Keratinocyte (primary cell): ENCODE data around the gene FAM184B. TPM values are rescaled to one million over a fixed set of nuclear protein-coding genes. Genes with fewer than 3 reads are reported as not detected.

Experiments used
- DNase-seq: peaks from one replicate; pipeline ENCODE4 v3.0.0-alpha.2; 2011; ENCODE audit warnings: low read depth, missing footprints, low spot score
- FAIRE-seq: peaks from 2 replicates; lab custom pipeline; 2011; peaks lifted over from hg19 to GRCh38; lab: Jason Lieb, UNC
- H2AFZ ChIP-seq: 2 replicates; pipeline ENCODE4 v1.6.0; 2012; ENCODE audit warnings: low read length, control low read depth, inconsistent platforms; ENCODE audit not compliant: control insufficient read depth
- H3K27ac ChIP-seq: 2 replicates; pipeline ENCODE4 v1.5.1; 2011; ENCODE audit warnings: low read length; ENCODE audit not compliant: control insufficient read depth, insufficient read depth
- H3K27me3 ChIP-seq: 3 replicates; pipeline ENCODE4 v1.6.0; 2011; ENCODE audit warnings: low read length; ENCODE audit not compliant: control insufficient read depth, insufficient read depth; ENCODE audit errors: extremely low read depth
- H3K36me3 ChIP-seq, 2 experiments: 2 replicates in 1 of 2; 3 replicates in 1 of 2; pipeline ENCODE4 v1.5.1; 2011; ENCODE audit warnings: low read length in 2 of 2, mild to moderate bottlenecking in 1 of 2; ENCODE audit not compliant: control insufficient read depth in 2 of 2, insufficient read depth in 2 of 2; ENCODE audit errors: extremely low read depth in 1 of 2
- H3K4me1 ChIP-seq: 3 replicates; pipeline ENCODE4 v1.5.1; 2011; ENCODE audit warnings: low read length; ENCODE audit not compliant: control insufficient read depth, insufficient read depth; ENCODE audit errors: extremely low read depth
- H3K4me2 ChIP-seq: 3 replicates; pipeline ENCODE4 v1.6.0; 2011; ENCODE audit warnings: low read depth, low read length; ENCODE audit not compliant: control insufficient read depth, insufficient read depth; ENCODE audit errors: extremely low read depth
- H3K4me3 ChIP-seq, 3 experiments: fragments of 200-600 bp in 1 of 3; sonication (generic) in 1 of 3; 2 replicates in 2 of 3; 3 replicates in 1 of 3; pipeline ENCODE4 v1.5.1; 2011 to 2016; ENCODE audit warnings: low read length in 3 of 3, mild to moderate bottlenecking in 3 of 3, control low read depth in 2 of 3, inconsistent platforms in 1 of 3, low read depth in 1 of 3, mixed read lengths in 1 of 3, mixed run types in 1 of 3, moderate library complexity in 1 of 3; ENCODE audit not compliant: control insufficient read depth in 2 of 3, insufficient read depth in 2 of 3; ENCODE audit errors: extremely low read depth in 1 of 3
- H3K79me2 ChIP-seq: 2 replicates; pipeline ENCODE4 v1.6.0; 2012; ENCODE audit warnings: low read length; ENCODE audit not compliant: control insufficient read depth, insufficient read depth
- H3K9ac ChIP-seq: 3 replicates; pipeline ENCODE4 v1.6.0; 2011; ENCODE audit warnings: low read length; ENCODE audit not compliant: control insufficient read depth, insufficient read depth; ENCODE audit errors: extremely low read depth
- H3K9me1 ChIP-seq: 3 replicates; pipeline ENCODE4 v1.6.0; 2011; ENCODE audit warnings: low read length; ENCODE audit not compliant: control insufficient read depth, insufficient read depth; ENCODE audit errors: extremely low read depth
- H3K9me3 ChIP-seq: 2 replicates; pipeline ENCODE4 v1.5.1; 2012; ENCODE audit warnings: low read depth, low read length; ENCODE audit not compliant: control insufficient read depth
- H4K20me1 ChIP-seq: 3 replicates; pipeline ENCODE4 v1.6.0; 2011; ENCODE audit warnings: low read length; ENCODE audit not compliant: control insufficient read depth, insufficient read depth; ENCODE audit errors: extremely low read depth
- CTCF ChIP-seq, 3 experiments: IDR thresholded peaks in 1 of 3; conservative IDR thresholded peaks in 1 of 3; optimal IDR thresholded peaks in 1 of 3; 2 replicates in 2 of 3; 3 replicates in 1 of 3; pipeline versions ENCODE3 to v1.5.1; 2011; ENCODE audit warnings: low read length in 3 of 3, mild to moderate bottlenecking in 3 of 3, moderate library complexity in 2 of 3, control low read depth in 1 of 3, inconsistent platforms in 1 of 3; ENCODE audit not compliant: insufficient read depth in 2 of 3; ENCODE audit errors: extremely low read depth in 1 of 3
- EZH2 ChIP-seq: IDR thresholded peaks from one replicate; pipeline ENCODE4 v1.6.1; 2012; ENCODE audit warnings: inconsistent platforms, mild to moderate bottlenecking, low read length, moderate library complexity
- dilution Hi-C: fragments of 300-500 bp; cut with MboI; formaldehyde crosslinking; loops from one replicate; pipeline ENCODE4 v1.7.0; 2020; ENCODE audit warnings: low sequenced_read_pairs; ENCODE audit not compliant: extremely low pct_ligation_motif_present
- polyA plus RNA-seq, 5 experiments: library from polyadenylated mRNA; depleted of rRNA in 3 of 5; stranded (reverse) in 3 of 5; stranded (forward) in 1 of 5; unstranded in 1 of 5; fragments of >200 nt; gene quantifications; 1 replicate in 1 of 5; 2 replicates in 3 of 5; 3 replicates in 1 of 5; pipeline versions ENCODE4 v1.2.1 to v1.2.3, GENCODE V29; 2011 to 2012; ENCODE audit warnings: missing spikeins in 2 of 5, low read depth in 1 of 5, low replicate concordance in 1 of 5

FAM184B gene
- polyA plus RNA-seq, 1 donor (not counting 4 experiments of a cell fraction or from before 2014, with no cell fraction given): 0.01 TPM

DNA sequence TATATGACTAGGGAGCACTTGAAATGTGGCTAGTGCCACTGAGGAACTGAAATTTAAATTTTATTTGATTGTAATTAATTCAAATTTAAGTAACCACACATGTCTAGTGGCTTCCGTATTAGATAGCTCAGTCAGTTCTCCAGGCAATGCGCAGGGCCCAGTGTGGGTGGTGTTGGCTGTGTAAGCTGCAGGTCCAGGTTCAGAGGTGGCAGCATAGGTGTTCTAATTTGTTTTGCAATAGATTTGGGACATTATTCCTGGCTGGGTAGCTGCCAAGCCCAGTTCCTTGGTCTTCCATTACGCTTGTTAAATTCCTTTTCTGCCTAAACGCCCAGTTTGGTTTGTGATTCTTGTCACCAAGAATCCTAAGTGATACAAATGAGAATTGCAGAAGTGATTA is 79.5 kb downstream of the FAM184B start:
- Histone ChIP-seq H3K79me2 (no peaks in the 10 kb centered on the region), H3K4me1 (no peaks in the 10 kb centered on the region), H2AFZ (no peak overlapping the region), H3K9ac (no peak overlapping the region), H3K27ac (no peak overlapping the region), H3K4me2 (no peak overlapping the region), H3K36me3 (no peaks in the 10 kb centered on the region), H3K4me3 (no peak overlapping the region), H3K9me3 (no peaks in the 10 kb centered on the region), H3K27me3 (no peaks in the 10 kb centered on the region), H4K20me1 (no peaks in the 10 kb centered on the region), H3K9me1 (no peaks in the 10 kb centered on the region)
- TF ChIP-seq CTCF (optimal IDR thresholded peaks at IDR 0.05 in 1 of 3, IDR thresholded peaks at IDR 0.05 in 1 of 3, conservative IDR thresholded peaks at IDR 0.05 in 1 of 3; ENCODE audit: extremely low read depth in 1 of 3, insufficient read depth in 2 of 3, low read length in 3 of 3) (no peak), EZH2 (no peak)
- DNase-seq (no peak), FAIRE-seq (no peak)
- dilution Hi-C loops: no loop called here

DNA sequence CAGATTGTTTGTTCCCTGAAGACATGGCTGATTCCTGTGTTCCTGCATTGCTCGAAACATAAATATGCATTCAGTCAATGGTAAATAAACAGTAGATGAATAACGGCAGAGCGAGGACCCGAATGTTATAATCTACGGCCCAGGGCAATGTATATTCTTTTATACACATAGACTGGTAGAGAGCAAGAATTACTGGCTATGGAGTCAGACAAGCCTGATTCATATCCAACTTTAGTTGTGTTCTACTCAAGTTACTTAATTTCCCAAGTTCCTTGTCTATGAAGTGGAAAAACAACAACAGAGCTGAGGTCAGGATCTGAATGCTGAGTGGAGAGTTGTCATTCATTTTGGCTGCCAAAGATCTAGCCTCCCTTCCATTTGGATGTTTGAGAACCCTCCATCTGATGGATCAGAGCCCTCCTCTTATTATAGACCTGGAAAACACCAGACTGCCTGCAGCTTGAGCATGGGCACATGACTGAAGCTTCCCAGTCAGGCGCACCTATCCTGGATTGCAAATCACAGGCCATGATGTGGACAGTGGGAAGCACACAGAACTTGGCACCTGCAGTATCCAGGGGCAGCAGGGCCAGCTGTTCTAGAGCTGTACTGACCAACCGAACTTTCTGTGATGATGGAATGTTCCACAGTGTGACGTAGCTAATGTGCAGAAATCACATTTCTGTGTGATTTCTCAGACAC is 80.1 kb downstream of the FAM184B start:
- DNase-seq (no peak), FAIRE-seq (no peak)
- dilution Hi-C loops: no loop called here
- no peak overlapping the region for H3K4me3 ChIP-seq
- H2AFZ ChIP-seq: no peak overlapping the region
- no peak overlapping the region for H3K9ac ChIP-seq
- H3K79me2 ChIP-seq: no peaks in the 10 kb centered on the region
- H4K20me1 ChIP-seq: no peaks in the 10 kb centered on the region
- H3K4me1 ChIP-seq: no peaks in the 10 kb centered on the region
- no peaks in the 10 kb centered on the region for H3K36me3 ChIP-seq
- H3K9me3 ChIP-seq: no peaks in the 10 kb centered on the region
- H3K4me2 ChIP-seq: no peak overlapping the region
- no peak for TF ChIP-seq EZH2
- no peak for TF ChIP-seq CTCF (optimal IDR thresholded peaks at IDR 0.05 in 1 of 3, IDR thresholded peaks at IDR 0.05 in 1 of 3, conservative IDR thresholded peaks at IDR 0.05 in 1 of 3; ENCODE audit: extremely low read depth in 1 of 3, insufficient read depth in 2 of 3, low read length in 3 of 3)
- H3K9me1 ChIP-seq: no peaks in the 10 kb centered on the region
- no peaks in the 10 kb centered on the region for H3K27me3 ChIP-seq
- no peak overlapping the region for H3K27ac ChIP-seq
